ENCODE data around the gene THEMIS.

DNA sequence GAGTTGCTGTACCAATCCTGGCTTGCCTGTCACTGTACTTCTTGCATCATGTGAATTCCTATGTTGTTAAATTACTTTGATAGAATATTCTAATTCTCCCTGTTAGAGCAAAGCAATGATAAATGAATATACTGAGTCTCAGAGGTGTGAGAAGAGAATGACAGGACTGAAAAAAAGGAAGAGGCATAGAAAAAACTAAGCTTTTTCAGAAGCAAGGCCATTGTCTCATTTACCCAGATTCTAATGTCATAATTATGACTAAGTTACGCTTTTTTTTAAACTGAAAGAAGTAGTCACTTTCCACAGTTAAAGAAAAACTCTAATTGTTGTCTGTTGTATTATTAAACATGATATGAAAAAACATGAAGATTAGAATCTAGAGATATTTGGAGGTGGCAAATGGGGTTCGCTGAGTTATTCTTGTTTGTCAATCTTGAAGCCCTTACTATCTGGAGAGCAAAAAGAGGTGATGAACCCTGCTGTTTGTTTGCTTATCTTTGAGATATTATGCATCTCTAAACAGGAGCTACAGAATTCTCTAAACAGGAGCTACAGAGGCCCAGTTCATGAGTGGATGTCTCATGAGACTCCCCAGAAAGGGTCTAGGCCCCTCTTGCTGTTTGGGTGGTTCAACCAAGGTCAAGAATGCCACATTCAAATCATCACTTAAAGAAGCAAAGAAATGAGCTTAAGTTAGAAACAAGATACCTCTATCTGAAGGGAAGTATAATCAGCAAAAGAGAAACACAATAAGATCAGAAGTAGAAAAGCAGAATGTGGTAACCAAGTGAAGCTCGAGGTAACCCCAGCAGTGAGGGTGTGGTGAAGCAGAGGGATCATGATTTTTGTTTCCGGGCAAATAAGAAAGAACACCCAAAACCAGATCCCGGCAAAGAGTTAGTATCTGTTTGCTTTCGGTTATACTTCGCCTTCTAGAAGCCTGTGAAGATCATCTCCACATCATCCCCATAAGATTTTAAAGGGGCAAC is 33.3 kb upstream of the THEMIS start:
- TF ChIP-seq MXI1 (IDR thresholded peaks at IDR 0.05; ENCODE audit: borderline replicate concordance, low read depth, low read length) (no peak), CTCF (conservative IDR thresholded peaks at IDR 0.05; ENCODE audit: low read depth, low read length) (no peak), CHD1 (IDR thresholded peaks at IDR 0.05; ENCODE audit: low read depth, low read length) (no peak), POLR2A (IDR thresholded peaks at IDR 0.05; ENCODE audit: low read depth, low read length) (no peak), USF2 (IDR thresholded peaks at IDR 0.05; ENCODE audit: low read depth, low read length) (no peak), RAD21 (IDR thresholded peaks at IDR 0.05; ENCODE audit: low read length) (no peak), MAZ (IDR thresholded peaks at IDR 0.05; ENCODE audit: borderline replicate concordance, low read depth, low read length) (no peak), SMC3 (IDR thresholded peaks at IDR 0.05; ENCODE audit: low read depth, low read length) (no peak)

Measured in IMR-90 (cell line).